ENCODE measurements around the gene ZNF606. TPM values are rescaled to one million over a fixed set of nuclear protein-coding genes. Genes with fewer than 3 reads are reported as not detected.

The ZNF606 gene
- total RNA-seq, 2 experiments from 2014 or later: 1.3 to 3.2 TPM

- H3K4me1 ChIP-seq (ENCODE audit: insufficient read depth, low read length, poor library complexity, severe bottlenecking): no peaks in the 10 kb centered on the region
- H2AFZ ChIP-seq (ENCODE audit: low read length): no peak overlapping the region
- no peaks in the 10 kb centered on the region for H4K20me1 ChIP-seq (ENCODE audit: insufficient read depth, low read length)
- no peaks in the 10 kb centered on the region for H3K9me3 ChIP-seq (ENCODE audit: low read length)
- no TSS peak for BruUV-seq (replicated peaks)
- no peaks in the 10 kb centered on the region for H3K36me3 ChIP-seq (ENCODE audit: insufficient read depth, low read length)
- H3K79me2 ChIP-seq (ENCODE audit: insufficient read depth, low read depth, low read length): no peaks in the 10 kb centered on the region
- ChIA-PET CTCF (ENCODE audit: unreplicated experiment) (no interaction called here), POLR2A (no interaction called here)
- DNase-seq (ENCODE audit: low spot score): no peak
- H3K4me3 ChIP-seq (ENCODE audit: low read depth, low read length, poor library complexity, severe bottlenecking): no peak overlapping the region
- TF ChIP-seq EZH2phosphoT487 (IDR thresholded peaks at IDR 0.05; ENCODE audit: borderline replicate concordance, low read depth, low read length) (no peak), CTCF (conservative IDR thresholded peaks at IDR 0.05; ENCODE audit: low read length) (no peak)
- H3K9me2 ChIP-seq (ENCODE audit: insufficient read depth, low read length): no peaks in the 10 kb centered on the region
- H3K27ac ChIP-seq (ENCODE audit: low read depth, low read length, poor library complexity, severe bottlenecking): no peak overlapping the region
- intact Hi-C loops (cut with micrococcal nuclease; ENCODE audit: unreplicated experiment): no loop called here
- no peak overlapping the region for H3K4me2 ChIP-seq (ENCODE audit: low read length)
These were observed 38.3 kb upstream of the ZNF606 start for GRCh38 chr19:58040751-58041525.

- intact Hi-C loops (cut with micrococcal nuclease; ENCODE audit: unreplicated experiment): no loop called here
- POLR2A ChIA-PET: no interaction called here
- no TSS peak for BruUV-seq (replicated peaks)
These were observed 36.1 kb upstream of the ZNF606 start for GRCh38 chr19:58038688-58039204.

More at GRCh38 chr19:58038688-58039204, 36.1 kb upstream of the ZNF606 start:
- DNase-seq (ENCODE audit: low spot score): no peak
- no peaks in the 10 kb centered on the region for H3K4me1 ChIP-seq (ENCODE audit: insufficient read depth, low read length, poor library complexity, severe bottlenecking)
- CTCF ChIA-PET (ENCODE audit: unreplicated experiment): no interaction called here
- no peak overlapping the region for H3K27ac ChIP-seq (ENCODE audit: low read depth, low read length, poor library complexity, severe bottlenecking)
- H4K20me1 ChIP-seq (ENCODE audit: insufficient read depth, low read length): no peaks in the 10 kb centered on the region
- no peak overlapping the region for H3K4me2 ChIP-seq (ENCODE audit: low read length)
- H3K36me3 ChIP-seq (ENCODE audit: insufficient read depth, low read length): no peaks in the 10 kb centered on the region
- H2AFZ ChIP-seq (ENCODE audit: low read length): no peak overlapping the region
- H3K9me3 ChIP-seq (ENCODE audit: low read length): no peaks in the 10 kb centered on the region
- no peaks in the 10 kb centered on the region for H3K79me2 ChIP-seq (ENCODE audit: insufficient read depth, low read depth, low read length)
- no peaks in the 10 kb centered on the region for H3K9me2 ChIP-seq (ENCODE audit: insufficient read depth, low read length)
- H3K4me3 ChIP-seq (ENCODE audit: low read depth, low read length, poor library complexity, severe bottlenecking): no peak overlapping the region
- TF ChIP-seq CTCF (conservative IDR thresholded peaks at IDR 0.05; ENCODE audit: low read length): no peak
- no peak for TF ChIP-seq EZH2phosphoT487 (IDR thresholded peaks at IDR 0.05; ENCODE audit: borderline replicate concordance, low read depth, low read length)
